Transverse colon (tissue), 4 donors: ENCODE results near the gene SEMA3A. TPM values are rescaled to one million over a fixed set of nuclear protein-coding genes. Genes with fewer than 3 reads are reported as not detected.

Experiments used
- DNase-seq: peaks from one replicate; pipeline ENCODE4 v3.0.0-alpha.2; 2019
- H3K27ac ChIP-seq, 4 donors: fragments of 200-600 bp; sonication (generic); 2 replicates each; pipeline ENCODE4 v1.5.1; 2016 to 2018; ENCODE audit warnings: inconsistent platforms in 4 of 4
- H3K27me3 ChIP-seq: fragments of 200-600 bp; sonication (generic); 2 replicates; pipeline ENCODE4 v1.5.1; 2017; ENCODE audit warnings: inconsistent platforms
- H3K36me3 ChIP-seq, 4 donors: fragments of 200-600 bp; sonication (generic); 2 replicates each; pipeline ENCODE4 v1.5.1; 2017 to 2019; ENCODE audit warnings: inconsistent platforms in 4 of 4
- H3K4me1 ChIP-seq, 4 donors: fragments of 200-600 bp; sonication (generic); 2 replicates each; pipeline ENCODE4 v1.5.1; 2017 to 2020; ENCODE audit warnings: inconsistent platforms in 4 of 4
- H3K4me3 ChIP-seq, 4 donors: fragments of 200-600 bp; sonication (generic); 1 replicate in 1 of 4; 2 replicates in 3 of 4; pipeline versions ENCODE4 v1.5.1 to v1.6.1; 2017 to 2019; ENCODE audit warnings: inconsistent platforms in 4 of 4
- H3K9me3 ChIP-seq, 2 donors: fragments of 200-600 bp; sonication (generic); 2 replicates each; pipeline ENCODE4 v1.5.1; 2017 to 2019; ENCODE audit warnings: inconsistent platforms in 2 of 2
- EP300 ChIP-seq: sonication (generic); formaldehyde crosslinking; IDR thresholded peaks from one replicate; pipeline ENCODE4 v1.6.1; 2017; ENCODE audit warnings: antibody characterized with exemption, low read depth
- POLR2A ChIP-seq: fragments of 450-650 bp; IDR thresholded peaks from one replicate; pipeline ENCODE4 v1.6.1; 2016; ENCODE audit warnings: antibody characterized with exemption, mild to moderate bottlenecking, moderate library complexity
- POLR2AphosphoS5 ChIP-seq, 3 donors: sonication (generic); formaldehyde crosslinking; IDR thresholded peaks; one replicate each; pipeline ENCODE4 v1.6.1; 2016; ENCODE audit warnings: antibody characterized with exemption in 3 of 3
- WGBS, 2 donors: methylation state at CpG; one replicate each; pipeline ENCODE4 v1.1.5; 2018; ENCODE audit warnings: low coverage in 1 of 2; 5-methylcytosine and 5-hydroxymethylcytosine counted together
- in situ Hi-C, 4 donors: fragments of 200-750 bp; cut with MboI; loops; one replicate each; pipeline versions ENCODE4 v1.15.0 to v1.15.1; 2017; ENCODE audit warnings: low sequenced_read_pairs in 3 of 4, low pct_ligation_motif_present in 1 of 4, low pct_unique_long_range_greater_than_20kb in 1 of 4
- intact Hi-C: fragments of 100-400 bp; cut with DNase I; formaldehyde crosslinking; loops from one replicate; pipeline ENCODE4 v1.15.1; 2023; ENCODE audit warnings: low total_unique reads
- total RNA-seq, 4 donors: library from RNA; depleted of rRNA; stranded (reverse); fragments of >200 nt; gene quantifications; one replicate each; pipeline ENCODE4 v1.1.0, GENCODE V29; 2016
- TF ChIP-seq, protein P1 (sequence below), 5 experiments: fragments of 200-600 bp in 3 of 5; fragments of 450-650 bp in 2 of 5; sonication (generic) in 3 of 5; IDR thresholded peaks; 1 replicate in 2 of 5; 2 replicates in 3 of 5; pipeline ENCODE4 v1.5.1; 2016 to 2017; ENCODE audit warnings: antibody characterized with exemption in 5 of 5, inconsistent platforms in 3 of 5, mild to moderate bottlenecking in 2 of 5, moderate library complexity in 1 of 5

The SEMA3A gene
- total RNA-seq, 4 donors from 2014 or later = 1.00 to 8.3 (median 4.7) TPM

DNA sequence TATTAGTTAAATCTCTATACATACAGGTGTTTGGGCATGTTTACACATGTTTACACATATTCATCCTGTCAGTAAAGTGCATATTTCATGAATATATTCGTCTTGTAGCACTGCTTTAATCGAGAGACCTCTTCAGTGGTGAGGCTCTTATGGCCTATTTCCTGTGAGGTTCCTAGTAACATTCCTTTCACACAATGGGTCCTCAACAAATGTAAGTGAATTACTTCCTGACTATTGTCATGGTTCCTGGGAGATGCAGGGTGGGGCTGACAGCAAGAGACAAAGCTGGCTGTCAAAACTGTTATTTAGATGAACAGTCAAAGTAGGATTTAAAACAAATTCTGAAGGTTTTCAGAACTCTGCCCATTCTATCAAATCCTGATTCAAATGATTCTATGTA, 12.4 kb upstream of the SEMA3A start:
- in situ Hi-C loops = no loop called here
- DNase-seq = no peak
- intact Hi-C loops = no loop called here
- Histone ChIP-seq H3K4me1 (no peaks in the 10 kb centered on the region), H3K27ac (no peak overlapping the region), H3K4me3 (no peak overlapping the region), H3K9me3 (no peaks in the 10 kb centered on the region), H3K36me3 (no peaks in the 10 kb centered on the region), H3K27me3 (no peaks in the 10 kb centered on the region)
- 50 to 80% methylated on average over 1 to 2 of the region's 2 CpGs for WGBS, 2 donors
- TF ChIP-seq, protein P1, sequence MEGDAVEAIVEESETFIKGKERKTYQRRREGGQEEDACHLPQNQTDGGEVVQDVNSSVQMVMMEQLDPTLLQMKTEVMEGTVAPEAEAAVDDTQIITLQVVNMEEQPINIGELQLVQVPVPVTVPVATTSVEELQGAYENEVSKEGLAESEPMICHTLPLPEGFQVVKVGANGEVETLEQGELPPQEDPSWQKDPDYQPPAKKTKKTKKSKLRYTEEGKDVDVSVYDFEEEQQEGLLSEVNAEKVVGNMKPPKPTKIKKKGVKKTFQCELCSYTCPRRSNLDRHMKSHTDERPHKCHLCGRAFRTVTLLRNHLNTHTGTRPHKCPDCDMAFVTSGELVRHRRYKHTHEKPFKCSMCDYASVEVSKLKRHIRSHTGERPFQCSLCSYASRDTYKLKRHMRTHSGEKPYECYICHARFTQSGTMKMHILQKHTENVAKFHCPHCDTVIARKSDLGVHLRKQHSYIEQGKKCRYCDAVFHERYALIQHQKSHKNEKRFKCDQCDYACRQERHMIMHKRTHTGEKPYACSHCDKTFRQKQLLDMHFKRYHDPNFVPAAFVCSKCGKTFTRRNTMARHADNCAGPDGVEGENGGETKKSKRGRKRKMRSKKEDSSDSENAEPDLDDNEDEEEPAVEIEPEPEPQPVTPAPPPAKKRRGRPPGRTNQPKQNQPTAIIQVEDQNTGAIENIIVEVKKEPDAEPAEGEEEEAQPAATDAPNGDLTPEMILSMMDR (IDR thresholded peaks at IDR 0.05) = no peak
- no peak for TF ChIP-seq POLR2A
- no peak for TF ChIP-seq POLR2AphosphoS5 (IDR thresholded peaks at IDR 0.05)
- no peak for TF ChIP-seq EP300

DNA sequence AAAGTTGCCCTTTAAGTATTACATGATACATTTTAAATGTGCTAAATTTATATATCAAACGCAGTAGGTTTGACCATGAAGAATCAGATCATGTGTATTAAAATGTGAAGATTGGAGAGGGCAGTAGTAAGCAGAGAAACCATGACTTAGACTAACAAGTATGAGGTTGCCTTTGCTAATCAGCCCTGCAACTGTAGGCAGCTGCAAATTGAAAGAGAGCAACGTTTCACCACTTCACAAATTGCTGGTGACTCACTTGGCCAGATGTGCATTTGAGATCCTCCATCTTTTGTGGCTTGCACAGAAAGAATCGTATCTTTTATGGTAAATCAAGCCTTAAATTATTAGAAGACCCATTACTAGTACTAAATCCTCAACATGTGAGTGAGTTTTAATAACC, 10.1 kb upstream of the SEMA3A start:
- WGBS, 2 donors = 52 to 56% methylated on average over 1 to 3 of the region's 3 CpGs
- TF ChIP-seq, protein P1 (IDR thresholded peaks at IDR 0.05) = no peak
- TF ChIP-seq POLR2AphosphoS5 (IDR thresholded peaks at IDR 0.05) = no peak
- TF ChIP-seq EP300 = no peak
- TF ChIP-seq POLR2A = no peak
- Histone ChIP-seq H3K4me3 (no peak overlapping the region), H3K27ac (no peak overlapping the region), H3K9me3 (no peaks in the 10 kb centered on the region), H3K36me3 (no peaks in the 10 kb centered on the region), H3K27me3 (no peaks in the 10 kb centered on the region), H3K4me1 (no peaks in the 10 kb centered on the region)
- no peak for DNase-seq
- in situ Hi-C loops (no loop called here), intact Hi-C loops (no loop called here)

DNA sequence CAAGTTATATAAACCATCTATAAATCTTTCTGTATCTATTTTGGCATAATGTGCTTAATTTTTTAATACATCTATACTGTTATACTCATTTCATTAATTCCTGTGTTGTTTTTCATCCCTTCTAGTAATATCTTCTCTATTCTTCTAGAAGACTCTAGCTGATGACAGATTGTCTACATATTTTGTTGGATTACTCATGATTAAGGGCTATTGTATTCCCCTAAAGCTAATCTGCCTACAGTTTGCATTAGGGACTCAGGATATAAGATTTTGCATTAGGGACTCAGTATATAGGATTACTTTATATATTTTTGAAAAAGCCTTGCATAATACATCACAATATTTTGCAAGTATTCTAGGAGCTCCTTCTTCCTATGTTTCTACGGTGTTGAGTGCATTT, 8.3 kb upstream of the SEMA3A start:
- H3K9me3 ChIP-seq = no peaks in the 10 kb centered on the region
- in situ Hi-C loops = no loop called here
- intact Hi-C loops = no loop called here
- TF ChIP-seq, protein P1 (IDR thresholded peaks at IDR 0.05) = no peak
- TF ChIP-seq POLR2A (no peak), EP300 (no peak), POLR2AphosphoS5 (IDR thresholded peaks at IDR 0.05) (no peak)
- WGBS, 2 donors = 93 to 100% methylated on average over 1 of the region's 1 CpG
- no peaks in the 10 kb centered on the region for H3K4me1 ChIP-seq
- no peak for DNase-seq
- H3K27me3 ChIP-seq = no peaks in the 10 kb centered on the region
- H3K36me3 ChIP-seq = no peaks in the 10 kb centered on the region
- H3K27ac ChIP-seq = no peak overlapping the region
- H3K4me3 ChIP-seq = no peak overlapping the region

DNA sequence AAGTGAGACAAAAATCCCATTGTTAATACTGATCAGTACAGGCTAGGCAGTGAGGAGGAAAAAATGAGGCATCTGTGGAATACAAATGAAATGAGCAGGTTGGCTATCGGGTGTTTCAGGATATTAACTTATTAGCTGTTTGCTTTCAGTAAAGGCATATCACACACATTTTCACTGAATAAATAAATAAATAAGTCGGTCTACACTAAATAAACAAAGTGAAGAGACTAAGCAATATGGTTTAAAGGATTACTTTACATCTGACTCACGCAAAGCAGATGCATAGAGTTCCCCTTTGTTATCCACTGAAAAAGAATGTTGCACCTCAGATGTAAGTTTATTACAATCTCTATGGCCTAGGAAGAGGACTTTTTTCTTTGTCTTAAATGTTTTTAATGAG, 6.3 kb upstream of the SEMA3A start:
- no peaks in the 10 kb centered on the region for H3K4me1 ChIP-seq
- intact Hi-C loops (no loop called here), in situ Hi-C loops (no loop called here)
- no peaks in the 10 kb centered on the region for H3K27me3 ChIP-seq
- DNase-seq = no peak
- no peak overlapping the region for H3K4me3 ChIP-seq
- H3K36me3 ChIP-seq = no peaks in the 10 kb centered on the region
- TF ChIP-seq EP300 (no peak), POLR2A (no peak), POLR2AphosphoS5 (IDR thresholded peaks at IDR 0.05) (no peak)
- TF ChIP-seq, protein P1 (IDR thresholded peaks at IDR 0.05) = no peak
- WGBS, 2 donors = 62 to 74% methylated on average over 3 of the region's 3 CpGs
- H3K9me3 ChIP-seq = no peaks in the 10 kb centered on the region
- H3K27ac ChIP-seq = no peak overlapping the region
